Right ventricle myocardium superior (tissue), 1 donor: ENCODE results near the gene ABHD15. TPM values are rescaled to one million over a fixed set of nuclear protein-coding genes. Genes with fewer than 3 reads are reported as not detected.
"Not testable (repeated sequence)": the region's sequence is repeated elsewhere in the genome, so short reads cannot be mapped to it uniquely, and the experiment has no call there.

ENCODE experiments used
- ATAC-seq: fragments of 200-7000 bp; cut with Tn5 transposase; one replicate; pipeline ENCODE4 v1.9.1; 2020; ENCODE audit warnings: mild to moderate bottlenecking; ENCODE audit not compliant: poor library complexity
- DNase-seq: peaks from one replicate; pipeline ENCODE4 v3.0.0-alpha.2; 2020
- intact Hi-C: fragments of 100-400 bp; cut with DNase I; formaldehyde crosslinking; loops from one replicate; pipeline ENCODE4 v1.11.2; 2022
- total RNA-seq: library from RNA; stranded (reverse); fragmentation: NEBNext Ultra II Directional; extraction: Animal tissue kit (Norgen Biotek cat#: 25700); gene quantifications from one replicate; pipeline ENCODE4 v1.2.1, GENCODE V29; 2021
- donor health status: DM: no; HTN: yes; CAD: no; lungs with severe emphysema.

ABHD15 gene
- total RNA-seq, 1 donor from 2014 or later: 7.0 TPM

- DNase-seq: no peak
- intact Hi-C loops: no loop called here
- no peak for ATAC-seq
Measured at GRCh38 chr17:29559640-29560039, 7.2 kb downstream of the ABHD15 start.

GRCh38 chr17:29558139-29558538 lies 8.7 kb downstream of the ABHD15 start:
- DNase-seq, intact Hi-C loops, ATAC-seq: not testable (repeated sequence)

GRCh38 chr17:29557739-29558116 lies 9.1 kb downstream of the ABHD15 start:
- no peak for DNase-seq
- ATAC-seq: no peak
- intact Hi-C loops: no loop called here

GRCh38 chr17:29557085-29557738 lies 9.6 kb downstream of the ABHD15 start:
- ATAC-seq: no peak
- intact Hi-C loops: no loop called here
- DNase-seq: no peak

GRCh38 chr17:29555840-29556239 lies 11.0 kb downstream of the ABHD15 start:
- intact Hi-C loops: no loop called here
- ATAC-seq (no peak), DNase-seq (no peak)

GRCh38 chr17:29549177-29549923 lies 17.5 kb downstream of the ABHD15 start:
- DNase-seq (no peak), ATAC-seq (peak; percentile 64)
- intact Hi-C loops: no loop called here

- no peak for ATAC-seq
- intact Hi-C loops: no loop called here
Measured at GRCh38 chr17:29546830-29547229, 20.0 kb downstream of the ABHD15 start.

GRCh38 chr17:29546085-29546484 lies 20.8 kb downstream of the ABHD15 start:
- DNase-seq (no peak), ATAC-seq (no peak)
- intact Hi-C loops: no loop called here

More at GRCh38 chr17:29546830-29547229, 20.0 kb downstream of the ABHD15 start:
- DNase-seq: no peak

GRCh38 chr17:29544066-29544465 lies 22.8 kb downstream of the ABHD15 start:
- DNase-seq: no peak
- intact Hi-C loops: no loop called here
- no peak for ATAC-seq

- DNase-seq: no peak
- intact Hi-C loops: loop anchor here (2.0 kb wide), 1 partner anchor 163 kb away; no protein-coding TSS in a partner anchor
- no peak for ATAC-seq
Measured at GRCh38 chr17:29533976-29534375, 32.9 kb downstream of the ABHD15 start.

GRCh38 chr17:29526322-29526721 lies 40.5 kb downstream of the ABHD15 start:
- no peak for ATAC-seq
- intact Hi-C loops: no loop called here
- DNase-seq: no peak

- intact Hi-C loops: no loop called here
- DNase-seq (no peak), ATAC-seq (no peak)
Measured at GRCh38 chr17:29524692-29525091, 42.1 kb downstream of the ABHD15 start.

GRCh38 chr17:29518359-29518758 lies 48.5 kb downstream of the ABHD15 start:
- no peak for DNase-seq
- intact Hi-C loops: no loop called here
- ATAC-seq: no peak

- intact Hi-C loops: no loop called here
- ATAC-seq: no peak
- DNase-seq: no peak
Measured at GRCh38 chr17:29514792-29515191, 52.0 kb downstream of the ABHD15 start.

- intact Hi-C loops: no loop called here
- DNase-seq (no peak), ATAC-seq (no peak)
Measured at GRCh38 chr17:29510953-29511352, 55.9 kb downstream of the ABHD15 start.

Other genes starting within 250 kb of the ABHD15 start
- gene TAOK1, start 176.7 kb downstream of the ABHD15 start, total RNA-seq: 48.6 TPM
- 39.2 TPM for gene TP53I13, start 1.7 kb upstream of the ABHD15 start, total RNA-seq
- gene GIT1, start 22.6 kb upstream of the ABHD15 start, total RNA-seq: 28.5 TPM
- 9.3 TPM for gene ANKRD13B, start 26.1 kb upstream of the ABHD15 start, total RNA-seq
- 83.6 TPM for gene CORO6, start 55.9 kb upstream of the ABHD15 start, total RNA-seq